ENCODE measurements around the gene INTS11.
A peak's percentile ranks its signal among the peaks of the same experiment; 100 is the strongest.

Gene INTS11

GRCh38 chr1:1310109-1310385 lies 14.4 kb downstream of the INTS11 start:
- H3K23ac ChIP-seq (ENCODE audit: low read depth, low read length, poor library complexity): peak overlapping the region; percentile 96
- H3K4me2 ChIP-seq (ENCODE audit: insufficient read depth, low read length, poor library complexity, severe bottlenecking): no peak overlapping the region
- H3K36me3 ChIP-seq (replicated peaks in 1 of 2; ENCODE audit: control insufficient read depth in 2 of 2, insufficient read depth in 2 of 2, low read length in 2 of 2): peaks cover 45 to 58% of the 10 kb centered on the region in 2 donors
- H3K9ac ChIP-seq (ENCODE audit: low read depth, low read length, poor library complexity): no peak overlapping the region
- peak overlapping the region in 1 of 2 donors; percentile 5 for H3K4me3 ChIP-seq (ENCODE audit: low read length in 2 of 2)
- H3K18ac ChIP-seq (ENCODE audit: low read length): no peak overlapping the region
- no peak overlapping the region for H2BK12ac ChIP-seq (ENCODE audit: low read length)
- H3K4me1 ChIP-seq (ENCODE audit: control insufficient read depth in 2 of 2, insufficient read depth in 1 of 2, low read depth in 1 of 2, low read length in 2 of 2): peaks cover 29% of the 10 kb centered on the region in 2 donors
- H3K9me3 ChIP-seq (replicated peaks in 1 of 2; ENCODE audit: control insufficient read depth in 2 of 2, insufficient read depth in 1 of 2, low read depth in 1 of 2, low read length in 2 of 2): no peaks in the 10 kb centered on the region
- H2BK120ac ChIP-seq (ENCODE audit: low read depth, low read length): no peak overlapping the region
- no peak overlapping the region for H2AK5ac ChIP-seq (ENCODE audit: low read depth, low read length)
- H2BK5ac ChIP-seq (ENCODE audit: low read length): no peak overlapping the region
- no peak overlapping the region for H2AFZ ChIP-seq (ENCODE audit: low read length)
- no peak overlapping the region for H3K14ac ChIP-seq (ENCODE audit: low read length)
- no peak overlapping the region for H4K91ac ChIP-seq (ENCODE audit: low read depth, low read length, poor library complexity)
- no peak overlapping the region for H4K8ac ChIP-seq (ENCODE audit: low read depth, low read length)
- H3K4ac ChIP-seq (ENCODE audit: low read length): no peak overlapping the region
- H3K27me3 ChIP-seq (ENCODE audit: control insufficient read depth in 3 of 3, insufficient read depth in 3 of 3, low read depth in 1 of 3, low read length in 3 of 3): peaks cover 0 to 2% (median 0%) of the 10 kb centered on the region in 3 experiments
- H3K27ac ChIP-seq (replicated peaks; ENCODE audit: low read length): no peak overlapping the region
- H3K79me1 ChIP-seq (ENCODE audit: low read depth, low read length): peaks cover 24% of the 10 kb centered on the region
- no peak for DNase-seq (ENCODE audit: low spot score)
- no CpG with 5 or more reads among the region's 3 CpGs for WGBS, 2 donors (ENCODE audit: extremely low coverage in 2 of 2, insufficient read length in 2 of 2, insufficient replicate concordance in 1 of 2)
- H2BK15ac ChIP-seq (ENCODE audit: low read length): no peak overlapping the region

GRCh38 chr1:1309251-1310108 lies 15.0 kb downstream of the INTS11 start:
- Histone ChIP-seq H3K14ac (ENCODE audit: low read length) (peak overlapping the region; percentile 17), H2BK15ac (ENCODE audit: low read length) (no peak overlapping the region), H2BK120ac (ENCODE audit: low read depth, low read length) (peak overlapping the region; percentile 61), H4K8ac (ENCODE audit: low read depth, low read length) (peak overlapping the region; percentile 82), H3K4me1 (ENCODE audit: control insufficient read depth in 2 of 2, insufficient read depth in 1 of 2, low read depth in 1 of 2, low read length in 2 of 2) (peaks cover 33 to 35% of the 10 kb centered on the region in 2 donors), H3K36me3 (replicated peaks in 1 of 2; ENCODE audit: control insufficient read depth in 2 of 2, insufficient read depth in 2 of 2, low read length in 2 of 2) (peaks cover 39 to 52% of the 10 kb centered on the region in 2 donors), H3K4me3 (ENCODE audit: low read length in 2 of 2) (peak overlapping the region; percentile 75 to 94), H4K91ac (ENCODE audit: low read depth, low read length, poor library complexity) (no peak overlapping the region), H3K4ac (ENCODE audit: low read length) (no peak overlapping the region), H3K27me3 (ENCODE audit: control insufficient read depth in 3 of 3, insufficient read depth in 3 of 3, low read depth in 1 of 3, low read length in 3 of 3) (peaks cover 0 to 2% (median 0%) of the 10 kb centered on the region in 3 experiments), H3K4me2 (ENCODE audit: insufficient read depth, low read length, poor library complexity, severe bottlenecking) (peak overlapping the region; percentile 93), H3K79me1 (ENCODE audit: low read depth, low read length) (peaks cover 20% of the 10 kb centered on the region), H3K27ac (replicated peaks; ENCODE audit: low read length) (no peak overlapping the region), H3K9me3 (replicated peaks in 1 of 2; ENCODE audit: control insufficient read depth in 2 of 2, insufficient read depth in 1 of 2, low read depth in 1 of 2, low read length in 2 of 2) (no peaks in the 10 kb centered on the region), H2BK5ac (ENCODE audit: low read length) (peak overlapping the region; percentile 82), H2AK5ac (ENCODE audit: low read depth, low read length) (peak overlapping the region; percentile 98), H3K9ac (ENCODE audit: low read depth, low read length, poor library complexity) (peak overlapping the region; percentile 97), H2BK12ac (ENCODE audit: low read length) (no peak overlapping the region), H3K23ac (ENCODE audit: low read depth, low read length, poor library complexity) (peak overlapping the region; percentile 96), H2AFZ (ENCODE audit: low read length) (no peak overlapping the region), H3K18ac (ENCODE audit: low read length) (peak overlapping the region; percentile 98)
- no CpG with 5 or more reads among the region's 57 CpGs for WGBS, 2 donors (ENCODE audit: extremely low coverage in 2 of 2, insufficient read length in 2 of 2, insufficient replicate concordance in 1 of 2)
- DNase-seq (ENCODE audit: low spot score): no peak

- Histone ChIP-seq H3K9me3 (replicated peaks in 1 of 2; ENCODE audit: control insufficient read depth in 2 of 2, insufficient read depth in 1 of 2, low read depth in 1 of 2, low read length in 2 of 2) (no peaks in the 10 kb centered on the region), H3K4ac (ENCODE audit: low read length) (no peak overlapping the region), H3K79me1 (ENCODE audit: low read depth, low read length) (peaks cover 20% of the 10 kb centered on the region), H2BK15ac (ENCODE audit: low read length) (peak overlapping the region; percentile 26), H3K4me1 (ENCODE audit: control insufficient read depth in 2 of 2, insufficient read depth in 1 of 2, low read depth in 1 of 2, low read length in 2 of 2) (peaks cover 36 to 38% of the 10 kb centered on the region in 2 donors), H3K27me3 (ENCODE audit: control insufficient read depth in 3 of 3, insufficient read depth in 3 of 3, low read depth in 1 of 3, low read length in 3 of 3) (peaks cover 0 to 2% (median 0%) of the 10 kb centered on the region in 3 experiments), H4K91ac (ENCODE audit: low read depth, low read length, poor library complexity) (no peak overlapping the region), H3K4me2 (ENCODE audit: insufficient read depth, low read length, poor library complexity, severe bottlenecking) (peak overlapping the region; percentile 93), H3K9ac (ENCODE audit: low read depth, low read length, poor library complexity) (peak overlapping the region; percentile 97), H2AFZ (ENCODE audit: low read length) (peak overlapping the region; percentile 96), H3K14ac (ENCODE audit: low read length) (peak overlapping the region; percentile 17), H2AK5ac (ENCODE audit: low read depth, low read length) (peak overlapping the region; percentile 98), H2BK120ac (ENCODE audit: low read depth, low read length) (peak overlapping the region; percentile 61), H2BK12ac (ENCODE audit: low read length) (no peak overlapping the region), H2BK5ac (ENCODE audit: low read length) (peak overlapping the region; percentile 82), H3K4me3 (ENCODE audit: low read length in 2 of 2) (peak overlapping the region; percentile 75 to 94), H3K23ac (ENCODE audit: low read depth, low read length, poor library complexity) (peak overlapping the region; percentile 96), H3K18ac (ENCODE audit: low read length) (peak overlapping the region; percentile 98), H3K36me3 (replicated peaks in 1 of 2; ENCODE audit: control insufficient read depth in 2 of 2, insufficient read depth in 2 of 2, low read length in 2 of 2) (peaks cover 34 to 46% of the 10 kb centered on the region in 2 donors), H4K8ac (ENCODE audit: low read depth, low read length) (peak overlapping the region; percentile 82), H3K27ac (replicated peaks; ENCODE audit: low read length) (no peak overlapping the region)
- no peak for DNase-seq (ENCODE audit: low spot score)
- WGBS, 2 donors (ENCODE audit: extremely low coverage in 2 of 2, insufficient read length in 2 of 2, insufficient replicate concordance in 1 of 2): no CpG with 5 or more reads among the region's 66 CpGs
Observed at GRCh38 chr1:1308756-1309250, 15.7 kb downstream of the INTS11 start.
